GM19452 (cell line): ENCODE data around the gene MYADML2.

Experiments used
- ATAC-seq: cut with Tn5 transposase; IDR thresholded peaks from one replicate; pipeline ENCODE4 v1.9.1; 2021; ENCODE audit not compliant: unreplicated experiment

MYADML2 gene

GRCh38 chr17:81912441-81913309, 34.4 kb downstream of the MYADML2 start:
- ATAC-seq, result no peak

GRCh38 chr17:81911969-81912368, 35.1 kb downstream of the MYADML2 start:
- no peak for ATAC-seq

DNA sequence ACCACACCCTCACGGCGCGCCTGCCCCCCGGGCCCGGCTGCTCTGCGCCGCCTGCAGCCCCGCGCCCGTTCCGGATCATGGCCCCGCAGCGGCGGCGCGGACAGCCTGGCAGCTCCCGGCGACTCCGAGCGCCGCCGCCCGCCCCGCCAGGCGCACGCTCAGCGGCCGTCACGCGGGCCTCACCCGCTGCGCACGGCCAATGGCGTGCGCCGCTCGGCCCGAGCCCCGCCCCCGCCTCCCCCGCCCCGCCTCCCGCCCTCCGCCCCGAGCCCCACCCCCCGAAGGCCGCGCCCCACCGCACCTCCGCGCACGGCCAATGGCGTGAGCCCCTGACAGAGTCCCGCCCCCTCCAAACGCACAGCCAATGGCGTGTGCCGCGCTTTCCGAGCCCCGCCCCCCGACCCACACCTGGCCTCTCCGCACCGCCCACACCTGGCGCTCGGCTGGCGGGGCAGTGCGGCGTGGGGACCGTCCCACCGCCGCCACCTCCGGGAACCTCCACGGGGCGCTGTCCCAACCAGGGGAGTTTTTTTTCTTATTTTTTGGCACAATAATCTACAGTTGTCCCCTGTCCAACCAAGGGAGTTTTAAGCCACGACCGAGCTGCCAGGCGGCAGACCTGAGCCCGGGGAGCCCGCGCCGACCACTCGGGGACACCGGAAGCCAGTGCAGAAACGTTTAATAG, 35.6 kb downstream of the MYADML2 start, which contains the start of gene PCYT2:
Gene PCYT2 (minus strand): TSS at position 123 of the 685 bp plus-strand sequence. CDS start 44 bp downstream, at position 79.
- ATAC-seq, result peak; percentile 57

DNA sequence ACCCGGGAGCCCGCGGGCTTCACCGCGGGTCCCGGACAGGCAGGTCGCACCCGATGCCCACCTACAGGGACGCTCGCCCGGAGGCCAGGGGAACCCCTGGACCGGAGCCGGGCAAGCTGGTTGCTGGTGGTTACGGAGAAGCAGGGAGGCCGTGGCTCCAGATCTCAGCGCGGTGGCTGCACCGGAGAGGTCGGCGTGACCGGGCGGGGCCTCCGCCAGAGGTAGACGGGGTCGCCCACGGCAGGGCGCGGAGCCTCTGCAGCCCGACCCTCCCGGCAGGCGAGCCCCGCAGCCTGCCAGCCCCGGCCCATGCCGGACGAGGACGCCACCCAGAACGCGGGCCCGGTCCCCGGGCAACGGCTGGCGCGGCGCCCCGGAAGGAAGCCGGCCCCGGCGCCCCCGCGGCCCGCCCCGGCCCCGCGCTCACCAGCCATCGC, 36.2 kb downstream of the MYADML2 start:
- ATAC-seq, result peak; percentile 35

DNA sequence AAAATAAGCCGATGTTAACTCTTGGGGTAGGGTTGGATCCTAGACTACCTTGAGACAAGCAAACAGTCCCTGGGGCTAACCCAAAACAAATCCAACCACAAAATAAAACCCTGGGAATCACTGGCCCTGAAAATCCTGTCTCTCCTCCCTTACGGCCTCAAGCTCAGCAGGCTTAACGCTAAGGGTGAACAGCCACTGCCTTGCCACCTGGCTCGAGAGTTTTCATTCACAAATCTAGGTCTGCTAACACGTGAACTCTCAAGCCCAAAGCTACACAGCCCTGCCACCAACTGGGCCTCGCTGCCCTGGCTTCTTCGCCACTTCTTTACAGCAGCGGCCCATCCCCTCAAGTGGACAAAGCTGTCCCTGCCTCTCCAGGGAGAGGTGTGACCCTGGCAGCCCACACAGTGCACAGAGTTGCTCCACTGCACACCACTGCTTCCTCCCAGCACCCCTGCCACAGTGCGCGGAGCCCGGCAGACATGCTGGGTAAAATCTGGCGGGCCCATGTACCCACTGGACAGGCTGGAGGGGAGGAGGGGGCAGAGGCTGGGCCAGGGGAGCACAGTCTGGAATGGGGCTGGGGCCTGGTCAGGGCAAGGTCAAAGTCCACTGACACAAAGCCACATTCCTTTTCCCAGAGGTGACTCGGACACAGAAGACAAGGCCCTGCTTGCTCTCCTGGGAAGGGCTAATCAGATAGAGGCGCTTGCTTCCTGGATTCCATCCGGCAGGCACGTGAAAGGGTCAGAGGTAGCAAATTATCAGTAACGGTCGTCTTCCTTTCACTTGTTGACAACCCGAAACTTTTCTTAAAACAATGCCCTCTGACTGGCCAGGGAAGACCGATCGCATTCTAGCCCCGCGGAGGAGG, 36.8 kb downstream of the MYADML2 start:
- no peak for ATAC-seq

GRCh38 chr17:81909231-81909630, 37.8 kb downstream of the MYADML2 start:
- ATAC-seq, result no peak

GRCh38 chr17:81908793-81909192, 38.2 kb downstream of the MYADML2 start:
- ATAC-seq, result no peak

- no peak for ATAC-seq
Measured at GRCh38 chr17:81907219-81908145, 39.6 kb downstream of the MYADML2 start.

DNA sequence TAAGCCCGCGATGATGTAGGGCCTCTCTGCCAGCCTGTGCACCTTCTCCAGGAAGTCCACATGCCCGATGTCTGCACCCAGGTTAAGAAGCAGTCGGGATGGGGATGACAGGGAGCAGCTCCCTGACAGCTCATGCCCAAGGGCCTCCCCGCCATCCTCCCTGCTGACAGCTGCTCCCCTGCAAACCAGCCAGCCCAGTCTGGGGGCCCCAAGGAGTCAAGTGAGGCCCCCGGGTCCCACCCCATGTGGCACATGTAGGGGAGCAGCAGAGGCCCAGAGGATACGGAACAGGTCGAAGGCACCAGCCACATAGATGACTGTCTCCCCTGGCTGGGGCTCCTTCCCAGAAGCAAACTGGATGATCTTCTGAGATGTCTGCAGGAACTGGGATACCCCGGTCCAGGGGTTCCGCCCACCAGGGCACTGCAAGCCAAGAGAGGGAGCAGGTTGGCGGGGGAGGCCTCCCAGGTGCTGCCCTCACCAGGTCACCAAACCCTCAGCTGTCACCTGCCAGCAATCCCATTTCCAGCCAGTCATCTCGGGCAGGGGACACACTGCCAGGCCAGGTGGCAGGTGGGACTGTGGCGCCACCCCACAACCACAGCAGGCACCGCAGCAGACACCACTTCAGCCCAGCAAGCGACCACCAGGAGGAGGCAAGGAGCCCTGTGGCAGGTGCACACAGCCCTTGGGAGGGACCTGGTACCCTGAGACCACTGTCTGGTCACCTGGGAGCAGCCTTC, 40.4 kb downstream of the MYADML2 start:
- ATAC-seq, result no peak

DNA sequence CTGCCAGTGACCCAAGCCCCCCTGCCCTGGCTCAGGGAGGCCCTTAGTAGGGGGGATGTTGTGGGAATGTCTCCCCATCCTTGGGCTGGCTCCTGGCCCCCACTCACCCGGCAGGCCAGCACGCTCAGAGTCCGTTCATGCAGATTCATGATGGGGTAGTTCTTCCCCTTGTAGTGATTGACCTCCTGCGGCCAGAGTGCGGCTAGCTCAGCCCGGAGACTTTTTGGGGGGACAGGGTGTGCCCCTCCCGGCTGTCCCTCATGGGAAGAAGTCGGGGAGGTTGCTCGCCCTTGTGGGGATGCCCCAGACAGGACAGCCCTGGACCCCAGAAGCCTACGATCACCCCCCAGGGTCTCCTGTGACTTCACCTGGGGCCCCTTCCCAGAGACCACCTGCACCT, 41.0 kb downstream of the MYADML2 start:
- ATAC-seq, result no peak

GRCh38 chr17:81905424-81905875, 41.6 kb downstream of the MYADML2 start:
- no peak for ATAC-seq

DNA sequence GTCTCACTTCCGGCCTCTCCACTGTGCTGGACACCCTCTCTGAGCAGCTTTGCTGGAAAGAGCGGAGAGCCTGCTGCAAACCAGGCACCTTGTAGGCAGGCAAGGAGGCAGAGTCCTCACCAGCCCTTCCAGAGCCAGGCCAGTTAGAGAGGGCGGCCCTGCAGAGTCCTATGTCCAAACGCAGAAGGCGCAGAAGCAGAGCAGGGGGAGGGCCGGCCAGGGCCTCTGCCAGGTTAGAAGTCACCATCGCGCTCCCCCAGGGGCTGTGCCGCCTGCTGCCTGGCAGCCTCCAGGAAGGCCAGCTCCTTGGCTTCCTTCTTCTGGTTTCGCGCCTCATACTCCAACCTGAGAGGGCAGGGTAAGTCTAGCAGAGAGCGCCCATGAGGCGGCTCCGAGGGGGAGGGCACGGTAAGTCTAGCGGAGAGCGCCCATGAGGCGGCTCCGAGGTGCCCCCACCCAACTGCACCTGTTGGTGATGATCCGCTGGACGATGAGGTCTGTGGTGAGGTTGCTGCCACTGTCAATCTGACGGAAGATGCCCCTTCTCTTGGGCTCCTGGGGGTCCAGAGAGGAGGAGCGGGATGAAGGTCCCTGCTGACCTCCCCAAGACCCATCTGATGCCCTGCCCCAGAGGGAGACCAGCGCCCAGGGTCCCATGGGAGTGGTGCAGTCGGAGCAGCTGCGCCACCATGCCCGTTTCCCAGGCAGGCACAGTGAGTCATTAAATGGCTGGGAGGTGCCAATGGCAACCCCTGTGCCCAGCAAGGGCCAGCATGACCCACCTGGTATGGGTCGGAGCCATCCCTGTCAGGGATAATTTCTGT, 42.2 kb downstream of the MYADML2 start:
- no peak for ATAC-seq

- no peak for ATAC-seq
Measured at GRCh38 chr17:81903896-81904599, 43.0 kb downstream of the MYADML2 start.

GRCh38 chr17:81903415-81903831, 43.6 kb downstream of the MYADML2 start:
- ATAC-seq, result no peak

DNA sequence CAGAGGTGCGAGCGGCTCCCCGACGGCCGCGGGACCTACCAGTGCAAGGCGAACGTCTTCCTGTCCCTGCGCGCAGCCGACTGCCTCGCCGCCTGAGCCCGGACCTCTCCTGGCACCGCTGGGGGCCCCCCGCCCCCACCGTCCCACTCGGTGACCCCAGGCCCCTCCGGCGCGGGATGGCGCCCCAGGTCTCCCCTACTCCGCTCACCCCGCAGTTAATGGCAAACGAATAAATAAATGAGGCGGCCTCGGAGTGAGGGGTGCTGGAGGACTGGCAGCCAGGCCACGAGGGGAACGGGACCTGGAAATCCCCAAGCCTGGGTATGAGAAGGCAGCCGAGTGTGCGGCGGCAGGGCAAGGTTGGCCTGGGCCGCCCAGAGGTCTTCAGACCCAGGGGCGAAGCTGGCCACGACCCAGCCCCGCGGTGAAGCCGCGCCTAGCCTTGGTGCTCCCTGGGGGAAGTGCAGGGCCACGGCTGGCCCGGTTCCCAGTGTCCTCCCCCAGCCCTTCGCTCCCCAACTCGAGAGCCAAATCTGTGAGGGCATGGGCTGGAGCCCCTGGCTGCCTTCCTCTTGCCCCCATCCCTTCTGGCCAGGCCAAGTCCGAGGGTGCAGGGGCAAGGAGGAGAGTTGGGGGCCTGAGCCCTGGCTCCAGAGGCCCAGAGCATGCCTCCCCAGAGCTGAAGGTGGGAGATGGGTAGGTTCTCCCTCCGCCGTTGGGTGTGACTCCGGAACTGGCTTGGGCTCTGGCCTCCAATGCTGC, 44.2 kb downstream of the MYADML2 start:
- no peak for ATAC-seq

- no peak for ATAC-seq
Measured at GRCh38 chr17:81902023-81902652, 44.9 kb downstream of the MYADML2 start, which contains the start of gene NPB. TSS of gene NPB (plus strand) at chr17:81902238. CDS start at chr17:81902278, 40 bp downstream.
